GM18873 (cell line): Measurements from ENCODE around the gene TPRN.

Experiments used
- ATAC-seq: cut with Tn5 transposase; IDR thresholded peaks from one replicate; pipeline ENCODE4 v1.9.1; 2021; ENCODE audit warnings: mild to moderate bottlenecking, moderate library complexity, moderate number of reproducible peaks; ENCODE audit not compliant: unreplicated experiment, low FRiP score

The TPRN gene

GRCh38 chr9:137176302-137177182, 24.0 kb downstream of the TPRN start:
- no peak for ATAC-seq

GRCh38 chr9:137175345-137175961, 25.1 kb downstream of the TPRN start:
- ATAC-seq = no peak

- ATAC-seq = no peak
Observed at GRCh38 chr9:137174722-137175293, 25.7 kb downstream of the TPRN start.

GRCh38 chr9:137173796-137174664, 26.5 kb downstream of the TPRN start:
- no peak for ATAC-seq

GRCh38 chr9:137172901-137173795, 27.4 kb downstream of the TPRN start:
- no peak for ATAC-seq

GRCh38 chr9:137171149-137171900, 29.2 kb downstream of the TPRN start:
- no peak for ATAC-seq

GRCh38 chr9:137170486-137171148, 29.9 kb downstream of the TPRN start:
- no peak for ATAC-seq

GRCh38 chr9:137169896-137170358, 30.6 kb downstream of the TPRN start, which contains the start of gene LRRC26:
TSS of gene LRRC26 (minus strand) at chr9:137170051. CDS start at chr9:137169943, 108 bp downstream.
- no peak for ATAC-seq

- no peak for ATAC-seq
Observed at GRCh38 chr9:137168904-137169856, 31.4 kb downstream of the TPRN start.

- ATAC-seq = no peak
Observed at GRCh38 chr9:137168573-137168903, 32.0 kb downstream of the TPRN start.

- no peak for ATAC-seq
Observed at GRCh38 chr9:137167747-137168572, 32.6 kb downstream of the TPRN start.

- ATAC-seq = no peak
Observed at GRCh38 chr9:137167277-137167746, 33.2 kb downstream of the TPRN start.

- no peak for ATAC-seq
Observed at GRCh38 chr9:137166380-137167229, 33.9 kb downstream of the TPRN start.

GRCh38 chr9:137165250-137165836, 35.2 kb downstream of the TPRN start:
- ATAC-seq = no peak
